Suppressor macrophage (primary cell): ENCODE data around the gene USP7.
A peak's percentile ranks its signal among the peaks of the same experiment; 100 is the strongest.
"Not testable (repeated sequence)": the region's sequence is repeated elsewhere in the genome, so short reads cannot be mapped to it uniquely, and the experiment has no call there.

ENCODE experiments used
- DNase-seq, 4 experiments: peaks; one replicate each; pipeline ENCODE4 v3.0.0-alpha.2; 2020 to 2022

Gene USP7

DNA sequence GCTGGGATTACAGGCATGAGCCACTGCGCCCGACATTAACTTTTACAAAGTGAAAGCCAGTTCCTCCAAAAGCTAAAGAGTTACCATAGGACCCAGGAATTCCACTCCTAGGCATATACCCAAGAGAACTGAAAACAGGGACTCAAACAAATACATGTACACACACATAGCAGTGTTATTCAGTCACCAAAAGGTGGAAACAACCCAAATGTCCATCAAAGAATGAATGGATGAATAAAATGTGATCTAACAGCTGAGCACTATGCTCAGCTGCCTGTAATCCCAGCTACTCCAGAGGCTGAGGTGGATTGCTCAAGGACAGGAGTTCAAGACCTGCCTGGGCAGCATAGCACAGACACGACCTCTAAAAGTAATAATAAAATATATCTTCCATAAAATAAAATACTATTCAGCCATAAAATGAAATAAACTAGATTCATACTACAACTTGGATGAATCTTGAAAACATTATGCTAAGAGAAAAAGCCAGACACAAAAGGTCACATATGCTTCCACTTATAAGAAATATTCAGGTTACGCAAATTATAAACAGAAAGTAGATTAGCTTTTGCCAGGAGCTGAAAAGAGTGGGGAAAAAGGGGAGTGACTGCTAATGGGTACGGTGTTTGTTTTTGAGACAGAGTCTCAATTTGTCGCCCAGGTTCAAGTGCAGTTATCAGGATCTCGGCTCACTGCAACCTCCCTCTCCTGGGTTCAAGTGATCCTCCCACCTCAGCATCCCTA, 9.3 kb upstream of the USP7 start:
- DNase-seq, result no peak

DNA sequence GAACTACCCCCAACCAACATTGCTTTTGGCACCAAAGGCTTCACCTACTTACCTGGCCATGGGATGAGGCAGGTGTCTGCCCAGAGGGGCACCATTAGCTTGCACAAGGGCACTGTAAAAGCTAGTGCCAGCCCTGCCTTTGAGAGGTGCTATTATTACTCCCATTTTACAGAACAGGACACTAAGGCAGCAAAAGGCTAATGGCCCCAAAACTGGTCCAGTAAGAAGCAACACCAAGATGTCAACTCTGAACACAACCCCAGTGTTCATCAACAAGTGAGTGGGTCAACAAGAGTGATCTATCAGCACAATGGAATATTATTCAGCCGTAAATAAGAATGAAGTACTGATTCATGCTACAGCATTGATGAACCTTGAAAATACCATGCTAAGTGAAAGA, 7.7 kb upstream of the USP7 start:
- no peak for DNase-seq

- DNase-seq, result not testable (repeated sequence)
Measured at GRCh38 chr16:8969202-8969897, 5.6 kb upstream of the USP7 start.

DNA sequence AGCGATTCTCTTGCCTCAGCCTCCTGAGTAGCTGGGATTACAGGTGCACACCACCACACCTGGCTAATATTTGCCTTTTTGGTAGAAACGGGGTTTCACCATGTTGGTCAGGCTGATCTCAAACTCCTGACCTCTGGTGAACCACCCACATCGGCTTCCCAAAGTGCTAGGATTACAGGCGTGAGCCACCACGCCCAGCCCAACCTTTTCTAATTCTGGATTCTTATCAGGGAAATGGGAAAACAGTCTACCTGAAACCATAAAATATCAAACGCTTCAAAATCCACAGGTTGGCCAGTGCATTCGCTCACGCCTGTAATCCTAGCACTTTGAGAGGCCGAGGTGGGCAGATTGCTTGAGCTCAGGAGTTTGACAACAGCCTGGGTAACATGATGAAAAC, 4.3 kb upstream of the USP7 start:
- not testable (repeated sequence) for DNase-seq

- peak; percentile 72 to 89 (median 84) for DNase-seq
Measured at GRCh38 chr16:8967132-8967821, 3.6 kb upstream of the USP7 start.

- no peak for DNase-seq
Measured at GRCh38 chr16:8966817-8967131, 3.1 kb upstream of the USP7 start.

DNA sequence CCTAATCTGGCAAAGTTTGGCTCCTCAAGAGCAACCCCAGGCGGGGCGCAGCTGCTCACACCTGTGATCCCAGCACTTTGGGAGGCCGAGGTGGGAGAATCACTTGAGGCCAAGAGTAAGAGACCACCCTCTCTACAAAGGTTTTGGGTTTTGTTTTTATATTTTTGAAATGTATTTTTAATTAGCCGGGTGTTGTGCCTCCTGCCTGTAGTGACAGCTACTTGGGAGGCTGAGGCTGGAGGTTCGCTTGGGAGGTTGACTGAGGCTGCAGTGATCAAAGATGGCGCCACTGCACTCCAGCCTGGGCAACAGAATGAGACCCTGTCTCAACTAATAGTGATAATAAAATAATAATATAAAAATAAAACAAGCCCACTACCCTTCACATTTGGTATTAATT, 756 bp upstream of the USP7 start:
- DNase-seq, result no peak

GRCh38 chr16:8963010-8963820, 491 bp downstream of the USP7 start:
- DNase-seq, result peak in 3 of 4 experiments; percentile 33 to 76 (median 63)

DNA sequence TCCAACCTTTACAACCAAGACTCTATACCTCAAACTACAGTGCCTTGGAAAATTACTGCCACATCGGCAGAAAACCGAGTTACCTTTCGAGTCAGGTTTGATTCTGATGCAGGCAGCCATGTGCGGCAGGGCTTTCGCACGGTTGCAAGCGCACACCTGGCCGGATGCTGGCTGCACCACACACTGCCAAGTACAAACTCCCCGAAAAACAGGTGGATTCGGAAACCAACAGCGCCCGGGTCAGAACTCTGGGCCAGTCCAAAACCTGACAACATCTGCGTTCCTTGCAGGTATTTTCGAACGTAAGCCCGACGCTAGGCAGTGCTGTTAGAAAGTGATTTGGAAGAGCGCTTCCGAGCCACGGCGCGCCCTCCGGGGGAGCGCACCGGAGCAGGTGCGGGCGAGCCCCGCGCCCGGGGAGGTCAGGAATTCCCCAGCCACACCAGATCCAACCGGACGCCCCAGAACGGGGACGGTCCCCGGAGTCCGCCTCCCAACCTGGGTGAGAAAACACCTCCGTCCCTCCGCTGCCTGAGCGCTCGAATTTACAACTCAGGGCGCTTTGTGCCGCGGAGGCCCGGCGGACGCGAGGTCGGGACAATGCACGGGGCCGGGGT, 1.2 kb downstream of the USP7 start:
- DNase-seq, result peak in 3 of 4 experiments; percentile 6 to 43 (median 22)

DNA sequence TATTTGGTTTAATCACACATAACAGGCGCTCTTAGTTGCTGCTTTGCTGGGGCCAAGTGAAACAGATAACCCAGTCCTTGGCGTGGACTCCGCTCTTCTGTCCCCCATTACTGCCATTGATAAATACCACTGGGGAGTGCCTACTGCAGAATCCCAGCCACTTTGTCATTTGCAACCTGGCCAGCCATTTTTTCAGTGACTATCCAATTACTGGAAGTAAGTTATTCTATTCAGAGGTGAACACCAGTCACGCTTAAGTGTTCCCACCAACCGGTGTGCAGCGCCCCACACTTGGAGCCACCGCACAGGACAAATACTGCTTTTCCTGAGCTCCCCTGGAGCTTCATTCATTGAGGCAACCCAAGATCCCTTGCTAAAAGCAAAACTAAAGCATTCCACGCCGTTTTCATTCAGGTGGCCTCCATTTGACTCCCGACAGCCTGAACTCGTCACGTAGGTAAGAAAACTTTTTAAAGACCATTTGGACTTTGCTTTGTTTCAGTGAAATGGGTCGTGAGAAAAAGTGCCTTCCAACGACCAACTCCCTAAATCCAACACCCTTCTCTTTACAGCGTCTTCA, 1.8 kb downstream of the USP7 start:
- no peak for DNase-seq

DNA sequence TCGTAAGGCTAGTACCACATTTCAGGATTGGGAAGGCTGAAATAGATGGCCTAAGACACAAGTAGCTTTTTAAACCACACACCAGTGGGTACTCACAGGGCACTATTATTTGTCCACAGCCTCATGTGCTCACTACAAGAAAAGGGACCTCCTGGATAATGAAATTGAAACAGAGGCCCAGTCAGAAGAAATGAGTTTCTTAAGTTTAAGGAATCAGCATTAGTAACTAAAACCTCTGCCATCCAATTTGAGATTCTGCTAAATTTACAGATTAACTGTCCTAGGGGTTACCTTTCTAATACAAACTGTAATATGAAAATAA, 3.0 kb downstream of the USP7 start:
- DNase-seq, result no peak

DNA sequence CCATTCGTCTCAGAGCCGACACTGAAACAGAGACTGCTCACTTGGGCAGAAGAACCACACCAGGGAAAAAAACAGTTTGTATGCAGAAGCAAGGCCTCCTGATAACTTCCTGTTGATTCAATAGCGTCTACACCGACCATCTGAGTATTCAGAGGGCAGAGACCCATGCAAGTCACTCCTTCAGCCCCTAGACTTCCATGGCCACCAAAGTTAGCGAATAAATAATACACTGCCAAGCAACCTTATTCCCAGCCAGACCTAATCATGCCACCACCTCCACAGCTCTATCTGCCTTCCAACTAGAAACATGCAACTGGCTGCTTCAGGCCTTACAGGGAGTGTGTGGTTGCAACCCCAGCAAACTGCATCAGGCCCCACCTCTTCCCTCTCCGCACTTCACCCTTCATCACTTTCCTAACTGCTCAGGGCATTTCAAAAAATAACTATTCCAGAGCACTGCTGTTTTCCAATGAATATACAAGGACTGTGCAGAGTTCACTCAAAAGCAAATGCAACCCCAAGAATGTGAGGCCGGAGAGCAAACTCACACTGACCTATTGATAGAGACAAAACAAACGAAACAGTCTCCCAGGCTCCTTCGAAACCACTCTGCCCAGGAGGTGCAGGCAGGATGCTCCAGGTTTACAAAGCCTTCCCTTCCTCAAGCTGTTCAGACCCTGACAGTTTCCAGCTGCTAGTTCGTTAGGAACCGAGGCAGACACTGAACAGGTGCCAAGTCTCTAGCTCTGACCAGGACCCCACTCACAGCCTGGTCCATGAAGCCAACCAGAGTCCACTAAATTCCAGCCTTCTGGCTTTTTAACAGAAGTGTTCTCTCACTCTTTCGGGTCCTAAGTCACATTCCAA, 3.6 kb downstream of the USP7 start:
- peak; percentile 23 to 58 (median 53) for DNase-seq

- peak; percentile 48 to 61 (median 56) for DNase-seq
Measured at GRCh38 chr16:8958344-8959167, 5.2 kb downstream of the USP7 start.

GRCh38 chr16:8957509-8958157, 6.1 kb downstream of the USP7 start:
- no peak for DNase-seq

- DNase-seq, result peak; percentile 18 to 79 (median 52)
Measured at GRCh38 chr16:8957063-8957397, 6.7 kb downstream of the USP7 start.

GRCh38 chr16:8956265-8957062, 7.2 kb downstream of the USP7 start:
- no peak for DNase-seq

DNA sequence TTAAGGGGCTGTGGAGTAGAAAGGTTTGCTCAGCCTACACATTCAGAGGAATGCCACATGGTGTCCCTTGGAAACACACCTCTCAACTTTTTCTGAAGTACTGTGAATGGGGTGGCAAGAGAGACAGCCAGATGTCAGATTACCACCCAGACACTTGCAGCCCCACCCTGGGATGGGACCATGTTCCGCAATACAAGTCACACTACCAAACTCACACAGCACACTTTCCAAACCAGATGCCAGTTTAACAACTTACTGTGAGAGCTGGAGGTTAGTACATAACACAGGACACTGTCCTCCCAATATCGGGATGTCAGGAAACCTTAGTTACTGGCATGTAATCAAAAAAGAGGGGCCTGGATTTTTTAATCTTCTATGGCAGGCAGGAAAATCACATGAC, 7.9 kb downstream of the USP7 start:
- DNase-seq, result no peak

GRCh38 chr16:8953064-8953463, 10.6 kb downstream of the USP7 start:
- DNase-seq, result no peak

- DNase-seq, result no peak
Measured at GRCh38 chr16:8952281-8952751, 11.4 kb downstream of the USP7 start.
